GM12878 (cell line): Measurements from ENCODE around the gene METTL9.

Experiments used
- NRF1 ChIP-seq: conservative IDR thresholded peaks from 2 replicates; pipeline ENCODE4 v1.6.1; 2011; ENCODE audit warnings: mild to moderate bottlenecking, low read depth, low read length, improper control_type of control experiment
- TF ChIP-seq, protein P1 (sequence below), 3 experiments: IDR thresholded peaks in 2 of 3; conservative IDR thresholded peaks in 1 of 3; 2 replicates each; pipeline ENCODE4 v1.5.1; 2011; ENCODE audit warnings: low read depth in 3 of 3, low read length in 3 of 3, mild to moderate bottlenecking in 3 of 3, control low read depth in 2 of 3, moderate library complexity in 2 of 3, inconsistent platforms in 1 of 3, mixed read lengths in 1 of 3; ENCODE audit not compliant: control insufficient read depth in 2 of 3, insufficient read depth in 1 of 3; ENCODE audit errors: extremely low read depth in 1 of 3

DNA sequence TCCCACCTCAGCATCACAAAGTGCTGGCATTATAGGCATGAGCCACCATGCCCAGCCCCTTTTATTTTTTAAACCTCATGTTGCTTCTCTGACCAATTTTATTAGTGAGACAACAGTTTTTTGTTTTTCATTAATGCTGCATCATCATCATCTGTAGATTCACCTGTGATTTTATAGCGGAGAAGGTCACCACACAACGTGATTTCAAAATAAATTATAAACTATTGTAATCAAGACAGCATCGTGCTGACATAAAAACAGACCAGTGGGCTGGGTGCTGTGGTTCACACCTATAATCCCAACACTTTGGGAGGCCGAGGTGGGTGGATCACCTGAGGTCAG is 28.7 kb upstream of the METTL9 start:
- TF ChIP-seq, protein P1, sequence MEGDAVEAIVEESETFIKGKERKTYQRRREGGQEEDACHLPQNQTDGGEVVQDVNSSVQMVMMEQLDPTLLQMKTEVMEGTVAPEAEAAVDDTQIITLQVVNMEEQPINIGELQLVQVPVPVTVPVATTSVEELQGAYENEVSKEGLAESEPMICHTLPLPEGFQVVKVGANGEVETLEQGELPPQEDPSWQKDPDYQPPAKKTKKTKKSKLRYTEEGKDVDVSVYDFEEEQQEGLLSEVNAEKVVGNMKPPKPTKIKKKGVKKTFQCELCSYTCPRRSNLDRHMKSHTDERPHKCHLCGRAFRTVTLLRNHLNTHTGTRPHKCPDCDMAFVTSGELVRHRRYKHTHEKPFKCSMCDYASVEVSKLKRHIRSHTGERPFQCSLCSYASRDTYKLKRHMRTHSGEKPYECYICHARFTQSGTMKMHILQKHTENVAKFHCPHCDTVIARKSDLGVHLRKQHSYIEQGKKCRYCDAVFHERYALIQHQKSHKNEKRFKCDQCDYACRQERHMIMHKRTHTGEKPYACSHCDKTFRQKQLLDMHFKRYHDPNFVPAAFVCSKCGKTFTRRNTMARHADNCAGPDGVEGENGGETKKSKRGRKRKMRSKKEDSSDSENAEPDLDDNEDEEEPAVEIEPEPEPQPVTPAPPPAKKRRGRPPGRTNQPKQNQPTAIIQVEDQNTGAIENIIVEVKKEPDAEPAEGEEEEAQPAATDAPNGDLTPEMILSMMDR (IDR thresholded peaks at IDR 0.05 in 2 of 3, conservative IDR thresholded peaks at IDR 0.05 in 1 of 3; ENCODE audit: control insufficient read depth in 2 of 3, extremely low read depth in 1 of 3, insufficient read depth in 1 of 3, low read depth in 3 of 3, low read length in 3 of 3) = no peak
- TF ChIP-seq NRF1 = no peak
